Measurements from ENCODE around the gene BAHCC1.

The BAHCC1 gene

DNA sequence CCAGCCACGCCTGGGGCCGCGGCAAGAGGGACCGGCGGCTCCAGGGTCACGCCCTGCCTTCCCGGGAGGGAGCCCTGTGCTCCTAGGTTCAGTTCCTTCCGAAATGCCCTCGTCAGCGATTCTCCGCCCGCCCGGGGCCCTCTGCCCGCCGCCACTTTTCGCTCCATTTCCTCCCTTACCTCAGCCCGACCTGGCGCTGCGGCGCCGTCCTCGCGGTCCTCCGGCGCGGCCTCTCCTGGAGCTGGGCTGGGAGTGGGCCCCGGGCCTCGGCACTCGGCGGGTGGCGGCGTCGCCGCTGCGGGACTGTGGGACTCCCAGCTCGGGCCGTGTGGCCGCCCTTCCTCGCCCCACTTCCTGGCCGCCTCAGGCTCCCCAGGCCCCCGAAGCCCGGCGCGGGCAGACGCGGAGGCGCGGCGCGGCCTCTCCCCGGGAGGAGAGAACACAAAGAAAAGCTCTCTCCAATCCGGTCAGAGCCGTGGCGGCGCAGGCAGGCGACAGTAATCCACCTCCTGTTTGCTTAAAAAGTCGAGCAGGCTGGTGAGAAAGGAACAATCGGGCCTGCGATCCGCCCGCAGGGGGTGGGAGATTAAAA lies 1.6 kb downstream of the BAHCC1 start:
- TF ChIP-seq GATA3 (IDR thresholded peaks at IDR 0.05; ENCODE audit: low read depth, low read length) (no peak), GATA2 (IDR thresholded peaks at IDR 0.05; ENCODE audit: low read depth, low read length) (no peak)

DNA sequence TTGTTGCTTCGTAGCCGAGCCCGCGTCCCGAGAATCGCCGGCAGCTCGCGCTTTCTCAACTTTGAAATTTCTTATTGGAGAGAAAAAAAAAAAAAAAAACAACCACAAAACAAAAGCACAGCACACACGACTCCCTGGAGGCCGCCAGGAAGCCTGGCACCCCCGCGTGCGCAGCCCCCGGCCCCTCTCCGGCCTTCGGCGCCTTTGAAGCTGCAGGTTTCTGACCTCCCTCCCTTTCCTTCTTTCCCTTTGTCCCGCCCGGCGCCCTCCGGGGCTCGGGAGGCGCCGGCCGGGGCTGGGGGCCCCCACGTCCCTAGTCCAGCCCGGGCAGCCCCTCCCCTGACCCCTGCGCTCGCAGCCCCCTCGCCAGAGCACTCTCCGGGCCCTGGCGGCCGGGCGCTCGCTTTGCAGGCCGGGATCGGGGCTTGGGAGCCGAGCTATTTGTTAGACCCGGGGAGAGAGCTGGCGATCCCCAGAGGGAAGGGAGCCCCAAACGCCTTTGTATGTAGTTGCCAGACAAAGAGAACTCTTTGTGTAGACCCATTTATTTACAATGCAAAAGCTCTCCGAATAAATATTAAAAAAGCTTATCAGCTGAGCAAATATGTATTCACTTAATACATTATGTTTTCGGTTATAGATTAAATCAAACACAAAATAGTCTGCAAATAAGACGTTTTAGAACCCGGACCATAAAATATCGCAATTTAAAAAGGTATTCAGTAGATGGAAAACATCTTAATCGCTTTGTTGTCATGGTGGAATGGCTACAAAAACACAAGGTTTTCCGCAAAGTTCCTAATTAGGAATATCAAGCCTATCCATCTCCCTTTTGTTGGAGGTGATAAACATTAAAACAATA lies 2.3 kb downstream of the BAHCC1 start:
- TF ChIP-seq GATA3 (IDR thresholded peaks at IDR 0.05; ENCODE audit: low read depth, low read length) (no peak), GATA2 (IDR thresholded peaks at IDR 0.05; ENCODE audit: low read depth, low read length) (no peak)

DNA sequence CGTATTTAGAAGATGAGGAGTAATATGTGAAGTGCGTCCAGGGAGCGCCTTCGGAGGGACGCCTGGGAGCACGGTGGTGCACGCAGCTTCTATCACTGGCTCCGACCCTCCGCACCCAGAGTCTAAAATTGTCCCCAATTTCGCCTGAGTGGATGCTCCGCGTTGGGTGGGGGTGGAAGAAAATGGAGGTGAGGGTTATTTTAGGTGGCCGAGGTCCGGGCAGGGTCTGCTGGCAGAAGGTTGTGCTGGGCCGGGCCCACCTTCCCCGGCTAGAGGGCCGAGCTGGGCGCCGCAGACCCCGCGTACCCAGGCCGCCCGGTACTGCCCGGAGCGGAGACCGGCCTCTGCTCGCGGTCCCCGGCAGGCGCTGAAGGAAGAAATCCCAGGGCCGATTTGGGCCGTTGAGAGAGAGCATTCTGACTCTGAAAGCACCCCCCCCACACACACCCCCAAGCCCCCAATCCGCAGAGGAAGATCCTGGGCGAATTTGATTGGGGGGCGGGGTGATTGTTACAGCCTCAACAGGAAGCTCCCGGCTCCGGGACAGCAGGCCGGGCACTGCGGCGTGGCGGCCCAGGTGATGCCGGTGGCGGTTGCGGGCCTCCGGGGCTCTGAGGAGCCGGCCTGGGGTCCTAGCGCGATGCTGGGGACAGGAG lies 3.0 kb downstream of the BAHCC1 start:
- TF ChIP-seq GATA3 (IDR thresholded peaks at IDR 0.05; ENCODE audit: low read depth, low read length) (no peak), GATA2 (IDR thresholded peaks at IDR 0.05; ENCODE audit: low read depth, low read length) (no peak)

GRCh38 chr17:81398832-81399411 lies 3.7 kb downstream of the BAHCC1 start:
- TF ChIP-seq GATA2 (IDR thresholded peaks at IDR 0.05; ENCODE audit: low read depth, low read length) (peak; percentile 35), GATA3 (IDR thresholded peaks at IDR 0.05; ENCODE audit: low read depth, low read length) (no peak)

- no peak for TF ChIP-seq GATA2 (IDR thresholded peaks at IDR 0.05; ENCODE audit: low read depth, low read length)
- no peak for TF ChIP-seq GATA3 (IDR thresholded peaks at IDR 0.05; ENCODE audit: low read depth, low read length)
Observed at GRCh38 chr17:81399481-81400153, 4.4 kb downstream of the BAHCC1 start.

DNA sequence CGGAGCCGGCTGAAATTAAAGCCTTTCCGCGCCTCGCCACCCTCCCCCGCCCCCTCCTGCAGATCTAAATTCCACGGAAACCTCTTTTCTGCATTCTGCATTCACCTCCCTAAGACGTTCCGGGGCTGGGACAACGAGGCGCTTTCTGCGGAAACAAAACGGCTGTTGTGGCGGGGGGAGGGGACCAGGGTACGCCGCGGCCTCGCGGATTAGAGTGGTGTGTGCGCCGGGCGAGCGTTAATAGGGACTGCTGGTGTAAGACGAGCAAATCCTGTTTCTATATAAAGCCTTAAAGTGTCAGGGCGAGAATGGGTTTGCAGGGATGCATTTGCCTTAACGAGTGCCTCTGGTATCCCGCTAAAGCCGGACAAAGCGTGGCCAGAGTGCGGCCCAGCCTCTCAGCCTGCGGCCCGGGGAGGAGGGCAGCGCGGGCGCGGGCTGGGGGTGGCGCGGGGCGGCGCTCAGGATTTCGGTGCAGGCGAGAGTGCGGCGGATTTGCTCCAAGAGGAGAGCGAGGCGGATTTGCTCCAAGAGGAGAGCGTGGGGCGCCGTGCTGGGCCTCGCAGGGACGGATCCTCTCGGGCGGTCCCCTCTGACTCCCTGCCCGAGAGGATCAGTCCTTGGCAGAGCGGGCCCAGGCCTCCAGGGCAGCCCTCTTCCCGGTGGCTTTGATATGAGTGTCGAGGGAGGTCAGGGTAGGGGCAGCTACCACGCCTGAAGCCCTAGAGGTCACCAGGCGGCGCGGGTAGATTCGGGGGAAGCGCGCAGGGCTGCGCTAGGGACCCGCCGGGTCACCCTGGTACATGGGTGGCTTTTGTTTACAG lies 5.1 kb downstream of the BAHCC1 start:
- TF ChIP-seq GATA3 (IDR thresholded peaks at IDR 0.05; ENCODE audit: low read depth, low read length) (no peak), GATA2 (IDR thresholded peaks at IDR 0.05; ENCODE audit: low read depth, low read length) (no peak)

- TF ChIP-seq GATA2 (IDR thresholded peaks at IDR 0.05; ENCODE audit: low read depth, low read length) (no peak), GATA3 (IDR thresholded peaks at IDR 0.05; ENCODE audit: low read depth, low read length) (no peak)
Observed at GRCh38 chr17:81400996-81401722, 5.9 kb downstream of the BAHCC1 start.

- TF ChIP-seq GATA3 (IDR thresholded peaks at IDR 0.05; ENCODE audit: low read depth, low read length) (no peak), GATA2 (IDR thresholded peaks at IDR 0.05; ENCODE audit: low read depth, low read length) (no peak)
Observed at GRCh38 chr17:81401723-81402529, 6.7 kb downstream of the BAHCC1 start.

DNA sequence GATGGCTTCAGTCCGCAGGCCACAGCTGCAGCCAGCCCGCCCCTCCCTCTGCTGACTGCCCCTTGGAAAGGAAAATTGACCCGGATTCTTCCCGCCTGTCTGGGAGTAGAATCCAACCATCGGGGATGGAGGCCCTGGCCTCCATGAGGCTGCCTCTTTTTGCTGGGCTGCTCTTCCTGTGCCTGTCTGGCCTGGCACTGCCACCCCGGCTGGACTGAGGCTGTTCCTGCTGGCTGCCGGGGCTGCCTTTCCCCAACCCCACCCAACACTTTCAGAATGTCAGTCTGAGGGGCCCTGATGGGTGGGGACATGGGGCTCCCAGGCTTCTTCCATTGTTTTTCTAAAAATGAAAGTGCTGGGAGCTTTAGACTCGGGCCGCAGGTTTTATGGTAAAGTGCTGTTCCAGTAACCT lies 7.3 kb downstream of the BAHCC1 start:
- no peak for TF ChIP-seq GATA2 (IDR thresholded peaks at IDR 0.05; ENCODE audit: low read depth, low read length)
- no peak for TF ChIP-seq GATA3 (IDR thresholded peaks at IDR 0.05; ENCODE audit: low read depth, low read length)

DNA sequence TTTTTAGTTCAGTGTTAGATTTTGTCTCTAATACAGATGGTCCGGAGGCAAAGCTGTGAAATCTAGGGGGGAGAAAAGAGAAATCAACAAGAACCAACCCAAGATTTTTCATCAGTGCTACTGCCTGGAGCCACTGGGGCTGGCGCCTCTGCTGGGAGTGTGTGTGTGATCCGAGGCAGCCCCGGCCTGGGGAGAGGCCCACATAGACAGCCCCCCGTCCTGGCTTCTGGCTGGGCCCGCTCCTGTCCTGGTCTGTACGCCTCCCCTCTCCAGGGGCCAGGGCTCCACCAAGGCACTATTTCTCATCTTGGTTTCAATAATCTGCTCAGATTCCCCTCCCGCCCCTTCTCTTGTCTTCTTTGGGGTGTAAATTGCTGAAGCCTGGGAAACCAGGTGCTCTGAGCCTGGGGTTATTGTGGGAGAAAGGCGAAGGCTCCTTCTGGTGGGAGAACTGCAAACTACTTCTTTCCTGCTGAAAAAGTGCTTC lies 7.8 kb downstream of the BAHCC1 start:
- TF ChIP-seq GATA2 (IDR thresholded peaks at IDR 0.05; ENCODE audit: low read depth, low read length) (no peak), GATA3 (IDR thresholded peaks at IDR 0.05; ENCODE audit: low read depth, low read length) (no peak)

GRCh38 chr17:81403671-81404534 lies 8.6 kb downstream of the BAHCC1 start:
- TF ChIP-seq GATA3 (IDR thresholded peaks at IDR 0.05; ENCODE audit: low read depth, low read length), result no peak
- no peak; the same call in 1 of the 2 replicates for TF ChIP-seq GATA2 (IDR thresholded peaks at IDR 0.05; ENCODE audit: low read depth, low read length)

Data from SH-SY5Y (cell line).